ENCODE measurements around the gene STRN. TPM values are rescaled to one million over a fixed set of nuclear protein-coding genes. Genes with fewer than 3 reads are reported as not detected.

STRN gene
- total RNA-seq, 2 experiments from 2014 or later = 20.4 to 20.8 TPM

- H3K27me3 ChIP-seq (ENCODE audit: control insufficient read depth in 1 of 2, insufficient read depth in 2 of 2, low read length in 2 of 2) = no peaks in the 10 kb centered on the region
- ATAC-seq (ENCODE audit: poor library complexity) (no peak), DNase-seq (no peak)
- no peaks in the 10 kb centered on the region for H3K4me1 ChIP-seq (ENCODE audit: insufficient read depth, low read length)
- no peak overlapping the region for H3K27ac ChIP-seq (ENCODE audit: low read depth in 1 of 2, low read length in 2 of 2)
- H3K36me3 ChIP-seq (ENCODE audit: insufficient read depth, low read length) = no peaks in the 10 kb centered on the region
- Mint-ChIP-seq H3K27ac (no peak overlapping the region), H3K4me3 (no peak overlapping the region), H3K27me3 (no peaks in the 10 kb centered on the region), H3K4me1 (ENCODE audit: low read depth) (no peaks in the 10 kb centered on the region), H3K36me3 (ENCODE audit: low read depth) (no peaks in the 10 kb centered on the region), H3K9me3 (no peaks in the 10 kb centered on the region)
- POLR2A ChIA-PET = no interaction called here
- TF ChIP-seq CTCF (IDR thresholded peaks at IDR 0.05) = no peak
- CTCF ChIA-PET = no interaction called here
- no peak overlapping the region for H3K4me3 ChIP-seq (ENCODE audit: low read length)
- no peaks in the 10 kb centered on the region for H3K9me3 ChIP-seq (ENCODE audit: control insufficient read depth in 1 of 2, insufficient read depth in 1 of 2, low read length in 2 of 2)
- intact Hi-C loops (cut with DNase I, micrococcal nuclease) = no loop called here
Measured at GRCh38 chr2:36807223-36807886, 159.0 kb downstream of the STRN start.

GRCh38 chr2:36805635-36806224, 160.6 kb downstream of the STRN start:
- no peaks in the 10 kb centered on the region for H3K27me3 ChIP-seq (ENCODE audit: control insufficient read depth in 1 of 2, insufficient read depth in 2 of 2, low read length in 2 of 2)
- ATAC-seq (ENCODE audit: poor library complexity) (no peak), DNase-seq (no peak)
- peaks cover under 1% of the 10 kb centered on the region for H3K4me1 ChIP-seq (ENCODE audit: insufficient read depth, low read length)
- Mint-ChIP-seq H3K27ac (no peak overlapping the region), H3K9me3 (no peaks in the 10 kb centered on the region), H3K36me3 (ENCODE audit: low read depth) (no peaks in the 10 kb centered on the region), H3K27me3 (peaks cover 7% of the 10 kb centered on the region), H3K4me3 (no peak overlapping the region), H3K4me1 (ENCODE audit: low read depth) (peaks cover 5% of the 10 kb centered on the region)
- POLR2A ChIA-PET = no interaction called here
- no peak overlapping the region for H3K4me3 ChIP-seq (ENCODE audit: low read length)
- no peaks in the 10 kb centered on the region for H3K9me3 ChIP-seq (ENCODE audit: control insufficient read depth in 1 of 2, insufficient read depth in 1 of 2, low read length in 2 of 2)
- no peak overlapping the region for H3K27ac ChIP-seq (ENCODE audit: low read depth in 1 of 2, low read length in 2 of 2)
- intact Hi-C loops (cut with DNase I, micrococcal nuclease) = no loop called here
- TF ChIP-seq CTCF (IDR thresholded peaks at IDR 0.05) = no peak
- CTCF ChIA-PET = no interaction called here
- no peaks in the 10 kb centered on the region for H3K36me3 ChIP-seq (ENCODE audit: insufficient read depth, low read length)

- Histone ChIP-seq H3K36me3 (ENCODE audit: insufficient read depth, low read length) (no peaks in the 10 kb centered on the region), H3K27ac (ENCODE audit: low read depth in 1 of 2, low read length in 2 of 2) (no peak overlapping the region), H3K9me3 (ENCODE audit: control insufficient read depth in 1 of 2, insufficient read depth in 1 of 2, low read length in 2 of 2) (no peaks in the 10 kb centered on the region), H3K27me3 (ENCODE audit: control insufficient read depth in 1 of 2, insufficient read depth in 2 of 2, low read length in 2 of 2) (peaks cover 0 to 3% of the 10 kb centered on the region in 2 experiments), H3K4me1 (ENCODE audit: insufficient read depth, low read length) (peaks cover 6% of the 10 kb centered on the region), H3K4me3 (ENCODE audit: low read length) (no peak overlapping the region)
- ChIA-PET POLR2A (no interaction called here), CTCF (interaction anchor here (1.8 kb wide), 1 partner anchor 18 kb away, joined by 3 read pairs; no protein-coding TSS in a partner anchor)
- Mint-ChIP-seq H3K36me3 (ENCODE audit: low read depth) (no peaks in the 10 kb centered on the region), H3K4me1 (ENCODE audit: low read depth) (peaks cover 7% of the 10 kb centered on the region), H3K4me3 (no peak overlapping the region), H3K27me3 (peaks cover 9% of the 10 kb centered on the region), H3K27ac (no peak overlapping the region), H3K9me3 (no peaks in the 10 kb centered on the region)
- ATAC-seq (ENCODE audit: poor library complexity) (no peak), DNase-seq (no peak)
- intact Hi-C loops (cut with DNase I, micrococcal nuclease) = no loop called here
- TF ChIP-seq CTCF (IDR thresholded peaks at IDR 0.05) = no peak
Measured at GRCh38 chr2:36802952-36803351, 163.4 kb downstream of the STRN start.

Data from CD4-positive, alpha-beta T cell (primary cell).